ELR (cell line): ENCODE data around the gene SPHK1.
"Not testable (repeated sequence)": the region's sequence is repeated elsewhere in the genome, so short reads cannot be mapped to it uniquely, and the experiment has no call there.

ENCODE experiments used
- DNase-seq: peaks from one replicate; pipeline ENCODE4 v3.0.0-alpha.2; 2015; ENCODE audit warnings: low read depth

SPHK1 gene, protein sequence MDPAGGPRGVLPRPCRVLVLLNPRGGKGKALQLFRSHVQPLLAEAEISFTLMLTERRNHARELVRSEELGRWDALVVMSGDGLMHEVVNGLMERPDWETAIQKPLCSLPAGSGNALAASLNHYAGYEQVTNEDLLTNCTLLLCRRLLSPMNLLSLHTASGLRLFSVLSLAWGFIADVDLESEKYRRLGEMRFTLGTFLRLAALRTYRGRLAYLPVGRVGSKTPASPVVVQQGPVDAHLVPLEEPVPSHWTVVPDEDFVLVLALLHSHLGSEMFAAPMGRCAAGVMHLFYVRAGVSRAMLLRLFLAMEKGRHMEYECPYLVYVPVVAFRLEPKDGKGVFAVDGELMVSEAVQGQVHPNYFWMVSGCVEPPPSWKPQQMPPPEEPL

DNA sequence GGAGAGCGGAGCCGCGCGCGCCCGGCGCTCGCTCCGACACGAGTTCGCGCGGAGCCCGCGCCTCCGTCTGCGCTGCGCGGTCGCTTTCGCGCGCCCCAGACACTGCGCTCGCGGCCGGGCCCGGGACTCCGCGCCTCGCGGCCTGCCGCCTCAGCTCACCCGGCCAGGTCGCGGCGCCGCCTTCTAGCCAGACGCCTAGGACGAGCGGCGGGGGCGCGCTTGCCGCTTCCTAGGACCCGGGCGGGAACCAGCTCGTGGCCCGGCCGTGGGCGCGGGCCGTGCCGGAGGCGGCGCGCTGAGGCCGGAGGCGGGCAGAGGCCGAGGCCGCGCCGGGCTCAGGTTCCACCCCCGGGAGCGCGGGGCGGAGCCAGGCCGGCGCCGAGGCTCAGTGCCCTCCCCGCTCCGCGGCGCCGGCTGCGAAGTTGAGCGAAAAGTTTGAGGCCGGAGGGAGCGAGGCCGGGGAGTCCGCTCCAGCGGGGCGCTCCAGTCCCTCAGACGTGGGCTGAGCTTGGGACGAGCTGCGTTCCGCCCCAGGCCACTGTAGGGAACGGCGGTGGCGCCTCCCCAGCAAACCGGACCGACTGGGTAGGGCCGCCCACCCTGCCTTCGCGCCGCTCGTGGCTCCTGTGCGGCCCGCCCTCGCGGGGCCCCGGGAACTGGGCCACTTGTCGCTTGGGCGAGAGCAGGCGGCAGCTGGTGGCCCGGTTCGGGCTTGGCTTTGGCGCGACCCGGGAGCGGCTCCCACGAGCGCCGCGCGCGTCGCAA, at the start of gene SPHK1:
TSS of gene SPHK1 (plus strand) at position 388 of the 765 bp plus-strand sequence. CDS start 1,036 bp downstream, outside the sequence.
- DNase-seq: peak; percentile 91

DNA sequence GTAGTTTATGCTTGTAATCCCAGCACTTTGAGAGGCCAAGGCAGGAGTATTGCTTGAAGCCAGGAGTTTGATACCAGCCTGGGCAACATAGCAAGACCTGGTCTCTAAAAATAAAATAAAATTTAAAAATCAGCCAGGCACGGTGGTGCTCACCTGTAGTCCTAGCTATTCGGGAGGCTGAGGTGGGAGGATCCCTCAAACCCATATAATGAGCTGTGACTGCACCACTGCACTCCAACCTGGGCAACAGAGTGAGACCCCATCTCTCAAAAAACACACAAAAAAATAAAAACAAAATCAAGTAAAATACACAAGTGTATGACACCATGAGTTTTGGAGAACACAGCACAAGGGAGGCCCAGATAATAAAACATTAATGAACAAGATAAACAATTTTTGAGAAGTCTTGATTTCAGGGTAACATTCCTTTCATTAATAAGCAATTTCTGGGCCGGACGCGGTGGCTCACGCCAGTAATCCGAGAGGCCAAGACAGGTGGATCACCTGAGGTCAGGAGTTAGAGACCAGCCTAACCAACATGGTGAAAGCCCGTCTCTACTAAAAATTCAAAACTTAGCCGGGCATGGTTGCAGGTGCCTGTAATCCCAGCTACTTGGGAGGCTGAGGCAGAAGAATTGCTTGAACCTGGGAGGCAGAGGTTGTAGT, 48.6 kb upstream of the SPHK1 start:
- no peak for DNase-seq

GRCh38 chr17:76336756-76337412, 47.5 kb upstream of the SPHK1 start:
- no peak for DNase-seq

GRCh38 chr17:76337413-76337777, 47.0 kb upstream of the SPHK1 start:
- peak; percentile 46 for DNase-seq

DNA sequence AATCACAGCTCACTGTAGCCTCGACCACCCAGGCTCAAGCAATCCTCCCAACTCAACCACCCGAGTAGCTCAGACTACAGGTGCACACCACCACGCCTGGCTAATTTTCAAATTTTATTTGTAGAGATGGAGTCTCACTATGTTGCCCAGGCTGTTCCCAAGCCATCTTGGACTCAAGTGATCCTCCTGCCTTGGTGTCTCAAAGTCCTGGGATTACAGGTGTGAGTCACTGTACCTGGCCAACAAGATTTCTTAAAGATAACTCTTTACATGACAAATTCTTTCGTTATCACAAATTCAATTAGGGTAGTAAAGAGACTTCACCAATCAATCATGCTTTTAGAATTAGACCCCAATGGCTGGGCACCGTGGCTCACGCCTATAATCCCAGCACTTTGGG, 43.1 kb upstream of the SPHK1 start:
- no peak for DNase-seq

DNA sequence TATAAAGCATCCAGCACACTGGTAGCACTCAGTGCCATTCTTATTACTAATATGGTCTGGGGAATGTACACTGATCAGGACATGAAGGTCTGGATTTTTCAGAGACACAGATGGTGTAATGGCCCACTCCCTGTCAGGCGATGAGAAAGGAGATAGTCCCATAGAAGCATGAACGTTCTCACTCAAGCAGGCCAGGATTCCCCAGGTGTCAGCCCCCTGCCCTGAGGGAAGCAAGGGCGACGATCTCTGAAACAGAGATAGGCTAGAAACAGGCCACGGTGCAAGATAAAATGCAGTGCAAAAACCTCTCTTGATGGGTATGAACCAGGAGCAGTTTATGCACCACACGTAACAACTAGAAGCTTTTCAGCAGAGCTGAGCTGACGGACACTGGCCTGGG, 41.3 kb upstream of the SPHK1 start:
- DNase-seq: no peak

- no peak for DNase-seq
Measured at GRCh38 chr17:76345377-76345974, 38.9 kb upstream of the SPHK1 start.

GRCh38 chr17:76346936-76347335, 37.5 kb upstream of the SPHK1 start:
- not testable (repeated sequence) for DNase-seq

- DNase-seq: no peak
Measured at GRCh38 chr17:76350463-76350862, 33.9 kb upstream of the SPHK1 start.

DNA sequence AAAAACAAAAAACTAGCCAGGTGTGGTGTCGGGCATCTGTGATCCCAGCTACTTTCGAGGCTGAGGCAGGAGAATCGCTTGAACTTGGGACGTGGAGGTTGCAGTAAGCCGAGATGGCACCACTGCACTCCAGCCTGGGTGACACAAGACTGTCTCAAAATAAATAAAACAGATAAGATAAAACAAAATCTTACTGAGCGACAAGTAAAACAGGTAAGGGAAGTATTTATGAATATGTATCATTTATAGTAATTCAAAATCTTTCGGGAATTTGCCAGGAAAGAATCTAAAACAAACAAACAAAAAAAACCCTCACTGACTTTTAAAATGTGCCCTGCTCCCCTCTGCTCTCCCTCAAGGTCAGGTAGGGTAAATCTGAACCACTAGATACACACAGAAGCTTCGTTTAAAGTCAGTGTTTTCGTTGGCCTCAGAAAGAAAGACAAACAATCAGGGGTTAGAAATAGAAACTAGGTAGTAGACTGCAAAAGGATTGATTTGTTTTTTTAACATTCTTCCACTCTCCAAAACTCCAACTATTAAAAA, 32.8 kb upstream of the SPHK1 start:
- no peak for DNase-seq

DNA sequence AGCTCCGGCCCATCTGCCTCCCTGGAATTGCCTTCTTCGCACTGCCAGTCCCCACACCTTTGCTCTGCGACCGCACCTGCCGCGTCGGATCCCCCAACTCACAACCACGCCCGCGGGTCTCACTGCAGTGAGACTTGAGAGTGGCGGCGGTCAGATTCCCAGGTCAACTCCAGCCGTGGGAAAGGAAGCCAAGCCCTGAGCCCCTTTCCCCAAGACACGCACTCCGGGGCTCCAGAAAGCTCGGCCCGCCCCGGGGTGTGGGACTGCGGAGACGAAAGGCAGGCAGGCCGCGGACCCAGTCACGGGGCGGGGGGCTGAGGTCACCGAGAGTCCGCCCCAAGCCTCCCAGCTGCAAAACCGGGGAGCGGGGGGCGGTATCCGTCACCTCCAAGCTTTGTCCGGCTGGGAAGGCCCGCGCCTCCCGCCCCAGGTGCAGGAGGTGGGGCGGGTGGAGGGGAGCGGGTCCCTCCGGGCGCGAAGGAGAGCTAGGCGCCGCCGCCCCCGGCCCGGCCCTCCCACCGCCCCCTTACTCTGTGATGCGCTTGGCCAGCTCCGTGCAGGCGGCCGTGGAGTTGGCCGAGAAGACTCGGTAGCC, 31.3 kb upstream of the SPHK1 start:
- DNase-seq: peak; percentile 55

DNA sequence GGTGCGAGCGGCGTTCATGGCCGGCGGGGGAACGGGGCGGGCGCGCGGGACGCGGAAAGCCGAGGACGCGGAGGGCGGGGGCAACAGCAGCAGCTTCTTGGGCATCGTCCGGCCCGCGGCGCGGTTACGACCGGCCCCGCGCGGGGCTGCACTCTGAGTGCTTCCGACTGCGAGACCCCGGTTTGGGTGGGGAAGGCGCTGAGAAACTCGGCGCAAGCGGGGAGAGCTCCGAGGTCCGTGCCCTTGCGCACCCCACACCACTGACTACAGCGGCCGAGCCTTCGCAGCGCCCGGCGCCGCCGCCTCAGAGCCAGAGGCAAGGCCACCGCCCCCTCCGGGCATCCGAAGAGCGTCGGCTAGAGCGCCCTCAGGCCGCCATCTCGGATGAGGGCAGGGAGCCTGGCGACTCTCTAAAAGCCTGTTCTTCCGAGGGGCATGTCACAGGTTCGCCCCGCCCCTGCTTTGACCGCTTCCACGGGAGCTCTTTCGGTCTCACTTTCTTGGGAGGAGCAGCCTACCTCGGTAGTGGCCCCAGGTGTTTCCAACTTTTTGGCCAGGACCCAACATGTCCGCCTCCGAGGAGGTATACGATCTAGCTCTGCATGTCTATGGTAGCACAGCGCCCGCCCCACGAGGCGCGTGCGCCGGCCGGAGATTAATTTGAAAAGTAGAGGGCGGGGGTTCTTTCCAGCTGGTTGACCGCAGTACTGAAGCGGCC, 30.7 kb upstream of the SPHK1 start, which contains the start of gene PRPSAP1:
TSS of gene PRPSAP1 (minus strand) at position 318 of the 718 bp plus-strand sequence. CDS start at position 105, 213 bp downstream.
- DNase-seq: peak; percentile 96

DNA sequence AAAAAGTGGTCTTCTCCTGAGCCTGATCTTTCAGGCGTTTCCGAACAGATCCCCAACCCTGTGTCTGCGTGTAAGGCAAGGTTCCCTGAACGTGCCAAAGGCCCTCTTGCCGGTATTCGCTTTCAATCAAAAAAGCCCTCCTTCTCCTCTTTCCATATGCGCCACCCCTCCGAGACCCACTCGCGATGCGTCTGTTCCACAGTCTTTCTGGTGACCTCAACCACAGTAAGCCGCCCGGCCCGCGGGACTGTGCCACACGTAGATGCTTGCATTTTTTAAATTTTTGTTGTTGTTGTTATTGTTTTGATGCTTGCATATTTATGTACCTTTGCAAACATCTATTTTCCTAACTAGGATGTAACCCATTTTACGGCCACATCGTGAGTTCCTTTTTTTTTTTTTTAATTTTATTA, 30.1 kb upstream of the SPHK1 start:
- no peak for DNase-seq

- DNase-seq: peak; percentile 29
Measured at GRCh38 chr17:76354747-76355310, 29.6 kb upstream of the SPHK1 start.

DNA sequence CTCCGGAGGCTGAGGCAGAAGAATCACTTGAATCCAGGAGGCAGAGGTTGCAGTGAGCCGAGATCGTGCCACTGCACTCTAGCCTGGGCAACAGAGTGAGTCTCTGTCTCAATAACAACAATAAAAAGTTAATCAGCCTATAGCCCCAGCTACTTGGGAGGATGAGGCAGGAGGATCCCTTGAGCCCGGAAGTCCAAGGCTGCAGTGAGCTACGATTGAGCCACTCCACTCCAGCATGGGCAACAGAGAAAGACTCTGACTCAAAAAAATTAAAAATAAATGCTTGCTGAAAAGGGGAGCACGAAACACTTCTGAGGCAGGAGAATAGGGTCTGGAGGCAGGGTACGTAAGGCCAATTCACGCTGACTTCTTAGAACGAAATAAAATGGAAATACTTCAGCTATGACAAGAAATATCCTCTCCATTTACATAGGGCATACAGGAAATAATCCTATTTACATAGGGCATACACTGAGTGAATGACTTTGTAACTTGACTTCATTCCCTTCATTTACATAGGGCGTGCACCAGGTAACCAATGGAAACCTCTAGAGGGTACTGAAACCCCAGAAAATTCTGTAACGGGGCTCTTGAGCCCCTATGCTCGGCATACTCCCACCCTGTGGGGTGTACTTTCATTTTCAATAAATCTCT, 27.5 kb upstream of the SPHK1 start:
- no peak for DNase-seq

- no peak for DNase-seq
Measured at GRCh38 chr17:76357597-76358158, 26.7 kb upstream of the SPHK1 start.

GRCh38 chr17:76359375-76359774, 25.0 kb upstream of the SPHK1 start:
- DNase-seq: no peak

- DNase-seq: not testable (repeated sequence)
Measured at GRCh38 chr17:76359776-76360175, 24.6 kb upstream of the SPHK1 start.

- DNase-seq: no peak
Measured at GRCh38 chr17:76360461-76360860, 23.9 kb upstream of the SPHK1 start.
